Adrenal gland (tissue), 12 donors: ENCODE data around the gene SERTAD3. TPM values are rescaled to one million over a fixed set of nuclear protein-coding genes. Genes with fewer than 3 reads are reported as not detected.
A peak's percentile ranks its signal among the peaks of the same experiment; 100 is the strongest.

ENCODE experiments used
- DNase-seq, 7 donors: peaks; one replicate each; pipeline ENCODE4 v3.0.0-alpha.2; 2019 to 2020
- H3K27ac ChIP-seq, 5 donors: fragments of 200-600 bp; sonication (generic) in 4 of 5; 1 replicate in 3 of 5; 2 replicates in 2 of 5; pipeline versions ENCODE4 v1.5.1 to v1.8.0; 2016 to 2020; ENCODE audit warnings: mild to moderate bottlenecking in 1 of 5
- H3K27me3 ChIP-seq: fragments of 200-600 bp; 2 replicates; pipeline ENCODE4 v1.8.0; 2021
- H3K36me3 ChIP-seq, 2 donors: fragments of 200-600 bp; replicated peaks in 1 of 2; 1 replicate in 1 of 2; 2 replicates in 1 of 2; pipeline versions ENCODE4 v1.5.1 to v1.8.0; 2018 to 2022
- H3K4me1 ChIP-seq, 2 donors: fragments of 200-600 bp; replicated peaks in 1 of 2; 1 replicate in 1 of 2; 2 replicates in 1 of 2; pipeline versions ENCODE4 v1.5.1 to v1.8.0; 2018 to 2021
- H3K4me3 ChIP-seq, 4 donors: fragments of 200-600 bp; sonication (generic) in 3 of 4; one replicate each; pipeline ENCODE4 v1.5.1; 2016 to 2018
- H3K9me3 ChIP-seq, 3 donors: fragments of 200-600 bp; sonication (generic) in 1 of 3; replicated peaks in 1 of 3; 1 replicate in 2 of 3; 2 replicates in 1 of 3; pipeline versions ENCODE4 v1.5.1 to v1.8.0; 2016 to 2021
- POLR2A ChIP-seq, 2 donors: fragments of 450-650 bp; IDR thresholded peaks; one replicate each; pipeline ENCODE4 v1.6.1; 2017; ENCODE audit warnings: antibody characterized with exemption in 2 of 2, mild to moderate bottlenecking in 2 of 2, moderate library complexity in 1 of 2
- WGBS, 4 donors: extraction: QIAGEN DNeasy Blood & Tissue Kit in 2 of 4; methylation state at CpG; one replicate each; pipeline versions ENCODE4 v1.1.5 to v1.1.7; 2013 to 2017; 5-methylcytosine and 5-hydroxymethylcytosine counted together
- intact Hi-C, 2 donors: fragments of 100-400 bp; cut with DNase I; formaldehyde crosslinking; loops; one replicate each; pipeline versions ENCODE4 v1.14.1 to v1.15.0; 2022 to 2023
- polyA plus RNA-seq, 3 donors: library from polyadenylated mRNA; stranded (reverse); fragments of 200-250 nt in 2 of 3; fragments of 350-450 nt in 1 of 3; fragmentation: Illumina TruSeq in 1 of 3; extraction: RNeasy Lipid Tissue Mini Kit (QIAGEN cat#74804) in 1 of 3; gene quantifications; one replicate each; pipeline ENCODE4 v1.2.3, GENCODE V29; 2013 to 2014
- total RNA-seq, 9 donors: library from RNA; depleted of rRNA in 4 of 9; stranded (reverse); fragments of >200 nt in 4 of 9; fragments of 120-200 nt in 1 of 9; fragmentation: NEBNext Ultra II Directional in 1 of 9; extraction: Animal tissue kit (Norgen Biotek cat#: 25700) in 1 of 9; gene quantifications; one replicate each; pipeline versions ENCODE4 v1.1.0 to v1.2.4, GENCODE V29; 2013 to 2023
- TF ChIP-seq, protein P1 (sequence below), 6 experiments: fragments of 450-650 bp in 4 of 6; fragments of 200-600 bp in 2 of 6; sonication (generic) in 1 of 6; IDR thresholded peaks; 1 replicate in 5 of 6; 2 replicates in 1 of 6; pipeline versions ENCODE4 v1.5.1 to v1.8.0; 2016 to 2021; ENCODE audit warnings: antibody characterized with exemption in 6 of 6, mild to moderate bottlenecking in 2 of 6, moderate library complexity in 1 of 6
- donor health status: healthy with polysubstance abuse.
- donor health status: Bipolar disorder and iron deficiency.
- donor health status: DM: yes; HTN: yes; CAD: no.
- donor health status: DM: no; HTN: no; CAD: no.
- donor health status: DM: no; HTN: no; CAD: no.
- donor health status: DM: yes; HTN: yes; CAD: no.

The SERTAD3 gene
- total and polyA plus RNA-seq, 12 donors = 12.1 to 60.2 (median 29.5) TPM

DNA sequence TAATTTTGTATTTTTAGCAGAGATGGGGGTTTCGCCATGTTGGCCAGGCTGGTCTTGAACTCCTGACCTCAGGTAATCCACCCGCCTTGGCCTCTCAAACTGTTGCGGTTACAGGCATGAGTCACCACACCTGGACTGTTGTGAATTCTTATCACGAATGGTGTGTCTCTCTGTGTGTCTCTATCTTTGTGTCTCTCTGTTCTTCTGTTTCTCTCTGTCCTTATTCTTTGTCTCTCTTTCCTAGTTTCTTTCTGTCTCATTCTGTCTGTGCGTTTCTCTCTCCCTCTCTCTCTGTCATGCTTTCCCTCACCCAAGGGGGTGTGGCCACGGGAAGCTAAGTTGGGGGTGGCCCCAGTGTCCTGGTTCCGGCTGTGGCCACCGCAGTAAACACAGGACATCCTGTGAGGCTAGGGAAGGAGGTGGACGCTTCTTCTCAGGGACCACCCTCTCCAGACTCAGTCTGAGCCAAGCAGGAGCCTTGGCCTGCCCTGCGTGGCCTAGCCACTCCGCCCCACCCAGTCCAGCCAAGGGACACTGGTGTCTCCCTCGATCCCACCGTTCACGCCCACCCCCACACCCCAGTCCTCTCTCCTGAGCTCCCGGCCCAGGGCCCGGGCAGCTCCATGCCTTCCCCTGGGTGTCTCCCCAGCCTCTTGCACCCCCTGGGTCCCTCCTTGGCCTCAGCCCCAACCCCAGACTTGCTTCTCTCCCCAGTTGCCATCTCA, 27.1 kb downstream of the SERTAD3 start:
- 41 to 54% (median 43%) methylated on average over 9 to 16 of the region's 16 CpGs for WGBS, 4 donors
- no peaks in the 10 kb centered on the region for H3K9me3 ChIP-seq
- H3K4me3 ChIP-seq = no peak overlapping the region
- peak overlapping the region; percentile 9 to 84 (median 41) for H3K27ac ChIP-seq
- intact Hi-C loops = no loop called here
- peak in 4 of 7 donors; percentile 57 to 60 (median 58) for DNase-seq
- H3K27me3 ChIP-seq = no peaks in the 10 kb centered on the region
- peaks cover 6 to 27% of the 10 kb centered on the region in 2 donors for H3K4me1 ChIP-seq
- TF ChIP-seq POLR2A (IDR thresholded peaks at IDR 0.05) = no peak
- TF ChIP-seq, protein P1, sequence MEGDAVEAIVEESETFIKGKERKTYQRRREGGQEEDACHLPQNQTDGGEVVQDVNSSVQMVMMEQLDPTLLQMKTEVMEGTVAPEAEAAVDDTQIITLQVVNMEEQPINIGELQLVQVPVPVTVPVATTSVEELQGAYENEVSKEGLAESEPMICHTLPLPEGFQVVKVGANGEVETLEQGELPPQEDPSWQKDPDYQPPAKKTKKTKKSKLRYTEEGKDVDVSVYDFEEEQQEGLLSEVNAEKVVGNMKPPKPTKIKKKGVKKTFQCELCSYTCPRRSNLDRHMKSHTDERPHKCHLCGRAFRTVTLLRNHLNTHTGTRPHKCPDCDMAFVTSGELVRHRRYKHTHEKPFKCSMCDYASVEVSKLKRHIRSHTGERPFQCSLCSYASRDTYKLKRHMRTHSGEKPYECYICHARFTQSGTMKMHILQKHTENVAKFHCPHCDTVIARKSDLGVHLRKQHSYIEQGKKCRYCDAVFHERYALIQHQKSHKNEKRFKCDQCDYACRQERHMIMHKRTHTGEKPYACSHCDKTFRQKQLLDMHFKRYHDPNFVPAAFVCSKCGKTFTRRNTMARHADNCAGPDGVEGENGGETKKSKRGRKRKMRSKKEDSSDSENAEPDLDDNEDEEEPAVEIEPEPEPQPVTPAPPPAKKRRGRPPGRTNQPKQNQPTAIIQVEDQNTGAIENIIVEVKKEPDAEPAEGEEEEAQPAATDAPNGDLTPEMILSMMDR (IDR thresholded peaks at IDR 0.05) = no peak
- H3K36me3 ChIP-seq = no peaks in the 10 kb centered on the region

- Histone ChIP-seq H3K9me3 (no peaks in the 10 kb centered on the region), H3K4me1 (peaks cover 12 to 31% of the 10 kb centered on the region in 2 donors), H3K4me3 (no peak overlapping the region), H3K27ac (peak overlapping the region in 1 of 5 donors; percentile 17), H3K36me3 (no peaks in the 10 kb centered on the region), H3K27me3 (no peaks in the 10 kb centered on the region)
- DNase-seq = no peak
- intact Hi-C loops = no loop called here
- TF ChIP-seq POLR2A (IDR thresholded peaks at IDR 0.05) = no peak
- TF ChIP-seq, protein P1 (IDR thresholded peaks at IDR 0.05) = no peak
- 92 to 100% (median 95%) methylated on average over 2 of the region's 2 CpGs for WGBS, 4 donors
Measured at GRCh38 chr19:40415768-40416167, 28.4 kb downstream of the SERTAD3 start.

DNA sequence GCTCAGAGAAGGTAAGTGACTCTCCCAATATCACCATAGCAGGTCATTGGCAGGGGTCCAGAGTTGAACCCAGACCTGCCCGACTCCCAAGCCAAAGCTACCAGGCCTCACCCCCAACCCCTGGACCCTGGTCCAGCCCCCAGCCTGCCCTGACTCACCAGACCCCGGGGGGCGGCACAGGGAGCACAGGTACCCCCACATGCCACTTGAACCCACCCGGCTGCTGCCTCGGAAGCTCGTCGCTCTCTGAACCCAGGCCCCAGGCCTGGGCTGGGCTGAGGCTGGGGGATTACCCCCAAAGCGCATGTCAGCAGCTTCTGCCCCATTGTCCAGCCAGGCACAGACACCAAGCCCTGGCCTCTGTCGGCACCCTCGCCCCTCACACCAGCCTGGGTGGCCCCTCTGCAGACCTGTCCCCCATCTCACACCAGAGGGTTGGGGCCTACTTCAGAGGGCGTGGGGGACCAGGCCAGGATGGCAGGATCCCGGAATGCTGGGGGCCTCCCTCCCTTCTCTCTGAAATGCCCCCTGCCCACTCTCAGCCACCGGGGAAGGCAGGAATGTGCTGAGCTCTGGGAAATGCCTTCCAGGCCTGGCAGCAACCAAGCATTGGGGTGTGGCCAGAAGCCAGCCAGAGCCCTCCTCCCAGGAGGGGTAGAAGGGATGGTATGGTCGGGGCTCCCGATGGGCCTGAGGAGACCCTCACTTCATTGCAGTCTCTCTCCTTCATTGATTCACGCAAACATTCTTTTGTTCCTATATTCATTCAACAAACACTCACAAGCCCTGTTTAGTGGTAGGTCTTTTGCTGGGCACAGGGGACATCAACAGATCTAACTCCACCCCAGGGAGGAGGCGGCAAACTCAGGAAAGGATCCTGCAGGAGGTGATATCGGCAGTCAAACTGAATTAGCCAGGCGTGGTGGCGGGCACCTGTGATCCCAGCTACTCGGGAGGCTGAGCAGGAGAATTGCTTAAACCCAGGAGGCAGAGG, 29.3 kb downstream of the SERTAD3 start:
- no peak overlapping the region for H3K27ac ChIP-seq
- no peaks in the 10 kb centered on the region for H3K36me3 ChIP-seq
- no peak for TF ChIP-seq POLR2A (IDR thresholded peaks at IDR 0.05)
- TF ChIP-seq, protein P1 (IDR thresholded peaks at IDR 0.05) = no peak
- DNase-seq = no peak
- peaks cover 12 to 29% of the 10 kb centered on the region in 2 donors for H3K4me1 ChIP-seq
- no peaks in the 10 kb centered on the region for H3K9me3 ChIP-seq
- no peaks in the 10 kb centered on the region for H3K27me3 ChIP-seq
- intact Hi-C loops = no loop called here
- WGBS, 4 donors = 80 to 90% (median 86%) methylated on average over 15 to 21 of the region's 21 CpGs
- no peak overlapping the region for H3K4me3 ChIP-seq

DNA sequence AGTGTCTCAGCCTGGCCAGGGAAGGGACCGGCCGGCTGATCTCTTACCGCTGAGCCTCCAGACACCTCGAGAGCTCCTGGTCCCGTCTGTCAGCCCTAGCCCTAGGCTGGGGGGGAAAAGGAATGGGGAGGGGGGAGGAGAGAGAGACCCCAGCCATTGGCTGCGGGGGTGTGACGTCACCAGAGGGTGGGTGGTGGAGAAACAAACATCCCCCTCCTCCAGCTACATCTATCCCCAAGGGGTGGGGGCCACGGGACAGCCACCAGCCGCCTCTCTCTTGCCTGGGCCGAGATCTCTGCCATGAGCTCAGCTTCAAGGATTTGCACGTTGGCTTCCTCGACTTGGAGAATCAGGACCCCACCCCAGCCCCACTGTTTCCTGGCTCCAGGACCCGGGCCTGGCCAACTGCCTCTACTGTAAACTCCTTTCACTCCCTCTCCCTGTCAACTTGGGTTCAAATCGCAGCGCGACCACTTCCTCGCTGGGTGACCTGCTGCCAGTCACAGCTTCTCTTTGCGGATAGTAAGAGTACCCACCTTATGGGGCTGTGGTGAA, 30.8 kb downstream of the SERTAD3 start, which contains the start of gene PRX:
TSS of gene PRX (minus strand) at position 88 of the 555 bp plus-strand sequence. CDS start 5,446 bp downstream, outside the sequence.
- Histone ChIP-seq H3K27me3 (no peaks in the 10 kb centered on the region), H3K9me3 (no peaks in the 10 kb centered on the region), H3K4me1 (peaks cover 12 to 33% of the 10 kb centered on the region in 2 donors), H3K4me3 (no peak within 1 kb of the TSS), H3K27ac (peak within 1 kb of the TSS in 1 of 5 donors; percentile 74), H3K36me3 (no peaks in the 10 kb centered on the region)
- no peak for DNase-seq
- 47 to 69% (median 51%) methylated on average over 11 to 18 of the region's 18 CpGs for WGBS, 4 donors
- TF ChIP-seq, protein P1 (IDR thresholded peaks at IDR 0.05) = no peak
- no peak for TF ChIP-seq POLR2A (IDR thresholded peaks at IDR 0.05)
- intact Hi-C loops = no loop called here
